ENCODE data around the gene MCOLN2.

The MCOLN2 gene

DNA sequence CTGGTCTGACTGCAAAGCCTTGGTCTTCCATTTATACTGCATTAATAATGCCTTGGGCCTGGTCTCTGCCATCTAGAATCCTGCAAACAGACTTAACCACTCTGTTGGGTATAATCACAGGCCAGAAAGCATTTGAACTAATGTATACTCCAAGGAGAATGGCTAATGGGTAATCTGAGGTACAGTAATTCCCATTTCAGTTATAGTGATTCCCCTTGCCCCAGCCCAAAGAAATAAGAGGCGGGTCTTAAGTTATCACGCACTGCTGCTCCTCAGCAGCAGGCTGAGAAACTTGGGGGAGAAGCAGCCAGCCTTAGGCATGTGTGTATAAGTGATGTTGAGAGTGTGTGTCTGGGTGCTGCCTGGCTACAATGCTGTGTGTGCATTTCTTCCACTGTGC, 106.3 kb downstream of the MCOLN2 start:
- DNase-seq, result no peak

GRCh38 chr1:84889437-84889836, 107.5 kb downstream of the MCOLN2 start:
- DNase-seq, result no peak

DNA sequence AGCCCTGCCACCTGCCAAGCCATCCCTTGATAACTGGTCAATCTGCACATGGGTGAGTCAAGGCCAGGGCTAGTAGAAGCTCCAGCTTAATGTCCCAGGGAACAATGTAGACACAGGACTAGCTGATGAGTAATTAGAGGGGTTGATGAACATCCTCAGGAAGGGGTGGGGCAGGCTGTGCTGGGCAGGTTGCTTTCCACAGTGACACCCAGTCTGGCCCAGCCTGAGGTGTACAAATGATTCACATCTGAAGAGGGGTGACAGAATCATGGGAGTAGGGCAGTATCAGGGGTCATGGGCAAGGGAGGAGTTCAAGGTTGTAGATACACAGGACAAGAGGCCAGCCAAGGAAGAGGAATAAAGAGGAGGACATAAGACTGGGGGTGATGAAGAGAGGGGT, 108.2 kb downstream of the MCOLN2 start:
- no peak for DNase-seq

DNA sequence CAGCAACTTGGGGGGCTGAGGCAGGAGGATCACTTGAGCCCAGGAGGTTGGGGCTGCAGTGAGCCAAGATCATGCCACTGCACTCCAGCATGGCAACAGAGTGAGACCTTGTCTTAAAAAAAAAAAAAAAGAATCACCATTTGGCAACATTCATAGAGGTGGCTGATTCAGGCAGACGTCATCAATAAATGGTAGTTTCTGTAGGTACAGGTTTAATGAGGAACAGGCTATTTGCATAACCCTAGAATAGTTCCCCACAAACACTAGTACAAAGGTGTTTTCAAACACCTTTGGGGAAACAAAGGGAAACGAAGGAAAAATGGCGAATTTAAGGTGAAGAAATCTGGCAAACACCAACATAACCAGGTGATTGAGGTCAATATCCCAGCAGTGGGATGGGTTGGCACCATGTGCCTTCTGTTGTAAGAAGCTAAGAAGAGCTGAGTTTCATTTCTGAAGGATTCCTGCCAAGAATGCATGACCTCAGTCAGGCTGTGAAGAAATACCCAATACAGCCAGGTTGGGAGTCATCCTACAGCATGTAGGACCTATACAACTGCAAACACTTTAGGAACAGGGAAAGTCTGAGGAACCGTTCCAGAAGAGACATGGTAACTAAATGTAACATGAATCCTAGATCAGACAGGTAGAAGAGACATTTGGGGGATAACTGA, 109.5 kb downstream of the MCOLN2 start:
- DNase-seq, result no peak

DNA sequence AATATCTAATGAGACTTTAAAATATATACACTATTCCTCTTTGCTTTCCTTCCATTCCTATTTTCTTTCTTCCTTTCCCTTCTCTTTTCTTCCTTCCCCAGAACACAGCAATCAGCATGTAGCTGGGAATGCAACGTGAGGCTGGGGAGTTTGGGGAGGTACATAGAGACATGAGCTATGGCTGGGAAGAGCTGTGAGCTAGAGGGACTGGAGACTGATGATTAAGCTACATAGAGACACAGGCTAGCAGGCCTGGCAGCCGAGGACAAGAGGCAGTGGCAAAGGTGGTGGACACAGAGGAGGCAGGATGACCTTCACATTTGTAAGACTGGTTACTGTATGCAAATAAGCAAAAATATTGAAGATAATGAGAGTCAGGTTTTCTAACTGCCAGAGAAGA, 111.4 kb downstream of the MCOLN2 start:
- no peak for DNase-seq

DNA sequence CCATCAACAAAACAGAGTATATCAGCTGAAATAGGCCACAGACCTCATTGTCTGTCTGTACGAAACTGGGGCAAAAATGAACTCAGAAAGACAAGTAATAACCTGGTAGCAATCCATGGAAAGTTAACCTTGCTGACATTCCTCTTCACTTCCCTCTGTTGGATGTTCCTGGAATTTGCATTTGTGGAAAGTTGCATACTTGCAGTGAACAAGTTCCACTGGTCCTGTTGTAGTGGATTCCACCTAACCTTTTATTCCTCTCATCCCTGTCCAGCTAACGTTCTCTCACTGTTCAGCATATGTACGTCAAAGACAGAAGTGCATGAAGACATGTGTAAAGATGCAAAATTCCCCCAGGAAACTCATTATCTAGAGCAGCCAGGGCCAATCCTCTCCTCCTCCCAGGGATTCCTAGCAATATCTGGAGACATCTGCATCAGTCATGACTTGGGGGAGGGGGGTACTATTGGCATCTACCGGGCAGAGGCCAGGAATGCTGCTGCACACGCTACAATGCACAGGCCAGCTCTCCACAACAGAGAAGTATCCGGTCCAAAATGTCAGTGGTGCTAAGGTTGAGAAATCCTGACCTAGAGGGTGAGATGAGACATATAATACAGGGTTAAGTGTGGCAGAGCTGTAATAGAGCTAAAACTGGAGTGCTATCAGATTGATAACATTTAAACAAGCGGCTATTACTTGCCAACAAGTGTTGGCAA, 112.1 kb downstream of the MCOLN2 start:
- no peak for DNase-seq

DNA sequence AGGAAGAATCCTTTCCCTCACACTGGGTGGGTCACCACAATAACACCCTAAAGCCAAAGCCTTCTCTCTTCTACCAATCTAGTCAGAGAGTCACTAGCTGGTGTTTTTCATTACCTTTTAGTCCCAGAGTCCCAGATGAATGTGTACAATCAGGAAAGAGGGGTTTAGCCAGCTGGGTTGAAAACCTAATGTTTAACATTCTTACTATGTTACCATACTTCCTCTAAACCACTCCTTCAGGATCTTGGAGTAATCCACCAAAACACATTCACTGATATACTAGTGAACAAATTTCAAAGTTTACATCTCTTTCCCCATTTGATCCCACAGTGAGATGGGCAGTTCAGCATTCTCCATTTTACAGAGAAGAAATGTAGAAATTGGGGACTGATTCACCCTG, 113.6 kb downstream of the MCOLN2 start:
- DNase-seq, result no peak

DNA sequence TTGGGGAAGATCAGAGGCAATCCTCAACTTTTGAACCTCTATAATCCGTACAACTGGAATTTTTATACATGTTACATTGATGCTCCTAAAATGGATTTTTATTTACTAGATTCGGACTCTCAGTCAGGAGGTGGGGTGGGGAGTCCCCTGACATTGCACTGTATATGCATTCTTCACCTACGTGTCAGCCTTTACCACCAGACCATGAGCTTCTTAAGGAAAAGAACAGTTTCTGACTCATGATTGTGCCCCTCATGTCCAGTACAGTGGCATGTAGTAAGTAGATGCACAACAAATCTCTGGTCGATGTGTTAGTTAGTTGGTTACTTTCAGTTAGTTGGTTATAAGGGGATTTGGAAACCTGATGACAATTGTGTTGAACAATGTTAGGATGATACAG, 119.3 kb downstream of the MCOLN2 start:
- DNase-seq, result no peak

DNA sequence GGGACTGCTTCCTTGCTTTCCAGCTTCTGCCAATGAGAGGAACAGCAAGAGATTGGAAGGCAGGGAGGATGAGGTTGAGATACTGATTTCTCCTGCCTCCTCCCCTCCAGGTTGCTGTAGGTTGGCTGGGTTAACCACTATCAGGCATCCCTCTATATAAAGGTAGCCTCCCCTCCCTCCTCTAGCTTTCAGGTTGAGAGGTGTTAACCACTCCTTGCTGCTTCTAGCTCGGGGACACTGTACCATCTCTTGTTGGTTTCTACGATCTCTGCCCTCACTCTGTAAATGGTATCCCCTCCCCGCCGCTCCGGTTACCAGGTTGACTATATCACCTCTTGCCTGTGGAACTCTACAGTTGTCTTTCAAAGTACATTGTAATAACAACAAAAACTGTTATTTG, 120.6 kb downstream of the MCOLN2 start:
- no peak for DNase-seq
